PC-9 (cell line): ENCODE measurements around the gene CMIP.

ENCODE experiments used
- CTCF ChIP-seq: fragments of 200-600 bp; sonication (generic); conservative IDR thresholded peaks from 2 replicates; pipeline ENCODE4 v1.6.1; 2017; ENCODE audit warnings: mixed run types, antibody characterized with exemption, mild to moderate bottlenecking, moderate library complexity
- EZH2 ChIP-seq: fragments of 200-600 bp; sonication (generic); IDR thresholded peaks from 2 replicates; pipeline ENCODE4 v1.8.0; 2017; ENCODE audit warnings: antibody characterized with exemption, low read depth

GRCh38 chr16:81748476-81749198, 304.0 kb downstream of the CMIP start:
- TF ChIP-seq CTCF (no peak), EZH2 (no peak)
